Mesendoderm (in vitro differentiated cells): Measurements from ENCODE around the gene NTN3.
"Not testable (repeated sequence)": the region's sequence is repeated elsewhere in the genome, so short reads cannot be mapped to it uniquely, and the experiment has no call there.

ENCODE experiments used
- DNase-seq: peaks from one replicate; pipeline ENCODE4 v3.0.0; 2013
- H2AK5ac ChIP-seq: 2 replicates; pipeline ENCODE4 v1.6.1; 2013; ENCODE audit warnings: low read length, inconsistent platforms
- H2BK120ac ChIP-seq: 2 replicates; pipeline ENCODE4 v1.6.1; 2013; ENCODE audit warnings: low read depth, mild to moderate bottlenecking, low read length, moderate library complexity, mixed read lengths
- H2BK15ac ChIP-seq: replicated peaks from 2 replicates; pipeline ENCODE4 v1.6.1; 2013; ENCODE audit warnings: low read depth, mild to moderate bottlenecking, moderate library complexity
- H2BK5ac ChIP-seq: 2 replicates; pipeline ENCODE4 v1.6.1; 2013; ENCODE audit warnings: low read length, inconsistent platforms
- H3K18ac ChIP-seq: 2 replicates; pipeline ENCODE4 v1.6.1; 2013; ENCODE audit warnings: mild to moderate bottlenecking, low read length, mixed read lengths
- H3K23ac ChIP-seq: one replicate; pipeline ENCODE4 v1.6.1; 2013; ENCODE audit warnings: low read length
- H3K27ac ChIP-seq: 2 replicates; pipeline ENCODE4 v1.5.1; 2013; ENCODE audit warnings: low read depth, mild to moderate bottlenecking, inconsistent platforms, low read length, moderate library complexity
- H3K27me3 ChIP-seq: 2 replicates; pipeline ENCODE4 v1.6.1; 2013; ENCODE audit warnings: low read length, control low read depth, mild to moderate bottlenecking, inconsistent platforms; ENCODE audit not compliant: insufficient read depth, poor library complexity
- H3K36me3 ChIP-seq: 2 replicates; pipeline ENCODE4 v1.6.1; 2013; ENCODE audit warnings: low read length, inconsistent platforms; ENCODE audit not compliant: control insufficient read depth, insufficient read depth
- H3K4ac ChIP-seq: one replicate; pipeline ENCODE4 v1.6.1; 2013; ENCODE audit warnings: low read depth, mild to moderate bottlenecking, low read length, moderate library complexity
- H3K4me1 ChIP-seq: 2 replicates; pipeline ENCODE4 v1.6.1; 2013; ENCODE audit warnings: low read depth, low read length, inconsistent platforms; ENCODE audit not compliant: control insufficient read depth
- H3K4me2 ChIP-seq: 2 replicates; pipeline ENCODE4 v1.6.1; 2013; ENCODE audit warnings: low read length
- H3K4me3 ChIP-seq: 2 replicates; pipeline ENCODE4 v1.5.1; 2013; ENCODE audit warnings: mild to moderate bottlenecking, low read length
- H3K56ac ChIP-seq: one replicate; pipeline ENCODE4 v1.6.1; 2013; ENCODE audit warnings: low read length
- H3K79me1 ChIP-seq: 2 replicates; pipeline ENCODE4 v1.6.1; 2013; ENCODE audit warnings: low read length, inconsistent platforms
- H3K79me2 ChIP-seq: 2 replicates; pipeline ENCODE4 v1.6.1; 2013; ENCODE audit warnings: mild to moderate bottlenecking, low read length; ENCODE audit not compliant: control insufficient read depth, insufficient read depth
- H3K9ac ChIP-seq: 2 replicates; pipeline ENCODE4 v1.6.1; 2013; ENCODE audit warnings: low read length, inconsistent platforms
- H4K5ac ChIP-seq: one replicate; pipeline ENCODE4 v1.6.1; 2013; ENCODE audit warnings: low read length
- H4K8ac ChIP-seq: one replicate; pipeline ENCODE4 v1.6.1; 2013; ENCODE audit warnings: low read depth, mild to moderate bottlenecking, control low read depth, low read length, moderate library complexity
- WGBS: extraction: QIAGEN DNeasy Blood & Tissue Kit; methylation state at CpG from one replicate; pipeline ENCODE4 v1.1.7; 2013; ENCODE audit warnings: low lambda C conversion rate, missing lambda C conversion rate; ENCODE audit not compliant: insufficient coverage; ENCODE audit errors: extremely low coverage; 5-methylcytosine and 5-hydroxymethylcytosine counted together

Gene NTN3

DNA sequence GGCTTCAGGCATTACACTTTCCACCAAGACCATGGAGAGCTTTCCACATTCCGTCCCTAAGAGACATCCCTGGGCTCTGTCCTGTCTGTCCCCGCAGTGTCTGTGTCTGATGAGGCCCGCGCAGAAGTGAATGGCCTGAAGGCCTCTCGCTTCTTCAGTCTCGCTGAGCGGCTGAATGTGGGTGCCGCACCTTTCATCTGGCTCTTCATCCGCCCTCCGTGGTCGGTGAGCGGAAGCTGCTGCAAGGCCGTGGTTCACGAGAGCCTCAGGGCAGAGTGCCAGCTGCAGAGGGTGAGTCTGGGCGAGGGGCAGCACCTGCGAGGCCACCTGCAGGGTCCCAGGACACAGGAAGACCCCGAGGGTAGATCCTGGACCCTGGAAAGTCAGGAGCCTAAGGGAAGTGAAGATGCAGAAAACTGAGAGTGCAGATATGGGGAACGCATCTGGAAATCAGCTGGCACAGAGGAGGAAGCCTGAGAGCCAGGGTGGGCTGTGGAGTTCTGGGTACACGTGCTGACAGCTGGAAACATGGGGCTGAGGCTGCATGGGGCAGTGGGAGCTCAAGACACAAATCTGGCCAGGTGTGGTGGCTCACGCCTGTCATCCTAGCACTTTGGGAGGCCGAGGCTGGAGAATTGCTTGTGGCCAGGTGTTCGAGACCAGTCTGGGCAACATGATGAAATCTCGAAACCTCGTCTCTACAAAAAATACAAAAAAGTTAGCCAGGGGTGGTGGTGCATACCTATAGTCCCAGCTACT, 33.9 kb upstream of the NTN3 start:
- WGBS: no CpG with 5 or more reads among the region's 24 CpGs
- H2BK5ac ChIP-seq: no peak overlapping the region
- H3K4ac ChIP-seq: no peak overlapping the region
- peaks cover 5% of the 10 kb centered on the region for H3K79me1 ChIP-seq
- H3K27me3 ChIP-seq: no peaks in the 10 kb centered on the region
- no peak overlapping the region for H2AK5ac ChIP-seq
- no peak overlapping the region for H3K18ac ChIP-seq
- no peak overlapping the region for H3K4me2 ChIP-seq
- no peak overlapping the region for H3K4me3 ChIP-seq
- H3K56ac ChIP-seq: no peak overlapping the region
- no peak overlapping the region for H2BK120ac ChIP-seq
- H4K5ac ChIP-seq: no peak overlapping the region
- peaks cover 29% of the 10 kb centered on the region for H3K36me3 ChIP-seq
- H2BK15ac ChIP-seq: no peak overlapping the region
- H3K79me2 ChIP-seq: no peaks in the 10 kb centered on the region
- H3K27ac ChIP-seq: no peak overlapping the region
- no peak overlapping the region for H3K23ac ChIP-seq
- no peaks in the 10 kb centered on the region for H3K4me1 ChIP-seq
- H4K8ac ChIP-seq: no peak overlapping the region
- no peak for DNase-seq
- H3K9ac ChIP-seq: no peak overlapping the region

DNA sequence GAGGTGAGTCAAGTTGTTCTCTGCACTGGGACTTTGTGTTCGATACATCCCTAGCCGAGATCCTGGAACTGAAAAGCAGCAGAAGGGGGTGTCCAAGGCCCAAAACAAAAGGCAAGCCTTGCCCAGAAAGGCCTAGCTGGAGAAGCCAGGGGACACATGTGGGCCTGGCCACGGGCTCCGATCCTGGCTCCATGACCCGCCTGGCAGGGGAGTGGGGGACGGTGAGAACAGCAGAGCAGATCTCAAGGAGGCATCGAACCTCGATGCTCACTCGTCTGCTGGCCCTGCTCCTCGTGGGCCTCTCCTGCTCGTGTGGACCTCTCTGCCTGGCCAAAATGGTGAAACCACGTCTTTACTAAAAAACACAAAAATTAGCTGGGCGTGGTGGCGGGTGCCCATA, 33.0 kb upstream of the NTN3 start:
- H3K27me3 ChIP-seq: no peaks in the 10 kb centered on the region
- H3K18ac ChIP-seq: no peak overlapping the region
- H3K36me3 ChIP-seq: peaks cover 20% of the 10 kb centered on the region
- H4K5ac ChIP-seq: no peak overlapping the region
- H3K56ac ChIP-seq: no peak overlapping the region
- peaks cover under 1% of the 10 kb centered on the region for H3K79me1 ChIP-seq
- H3K9ac ChIP-seq: no peak overlapping the region
- H3K23ac ChIP-seq: no peak overlapping the region
- H3K79me2 ChIP-seq: no peaks in the 10 kb centered on the region
- H2AK5ac ChIP-seq: no peak overlapping the region
- H2BK120ac ChIP-seq: no peak overlapping the region
- no peak overlapping the region for H4K8ac ChIP-seq
- no peak for DNase-seq
- no peaks in the 10 kb centered on the region for H3K4me1 ChIP-seq
- no peak overlapping the region for H3K27ac ChIP-seq
- no peak overlapping the region for H3K4ac ChIP-seq
- H3K4me3 ChIP-seq: no peak overlapping the region
- H3K4me2 ChIP-seq: no peak overlapping the region
- H2BK15ac ChIP-seq: no peak overlapping the region
- WGBS: no CpG with 5 or more reads among the region's 14 CpGs
- H2BK5ac ChIP-seq: no peak overlapping the region

DNA sequence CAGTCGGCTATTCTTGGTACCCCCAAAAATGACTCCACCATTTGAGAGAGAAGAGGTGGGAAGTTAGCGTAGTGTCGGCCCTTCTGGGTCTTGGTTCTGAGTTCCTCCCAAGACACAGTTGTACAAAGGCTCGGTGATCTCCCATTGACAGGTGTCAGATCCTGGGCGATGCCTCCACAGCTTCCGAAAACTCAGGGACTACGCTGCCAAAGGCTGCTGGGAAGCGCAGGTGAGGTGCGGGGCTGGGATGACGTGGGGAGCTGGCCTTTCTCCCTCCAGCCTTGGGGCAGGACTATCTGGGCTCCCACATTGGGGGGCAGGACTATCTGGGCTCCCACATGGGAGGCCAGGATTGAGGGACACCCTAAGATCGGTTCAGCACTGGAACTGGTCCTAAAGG, 31.5 kb upstream of the NTN3 start:
- Histone ChIP-seq H3K4me2 (no peak overlapping the region), H3K56ac (no peak overlapping the region), H3K27me3 (no peaks in the 10 kb centered on the region), H4K8ac (no peak overlapping the region), H2BK15ac (no peak overlapping the region), H2BK5ac (no peak overlapping the region), H3K18ac (no peak overlapping the region), H3K4me1 (no peaks in the 10 kb centered on the region), H3K4ac (no peak overlapping the region), H3K9ac (no peak overlapping the region), H3K36me3 (peaks cover 23% of the 10 kb centered on the region), H3K79me1 (no peaks in the 10 kb centered on the region), H3K27ac (no peak overlapping the region), H3K4me3 (no peak overlapping the region), H4K5ac (no peak overlapping the region), H2BK120ac (no peak overlapping the region), H3K23ac (no peak overlapping the region), H2AK5ac (no peak overlapping the region), H3K79me2 (no peaks in the 10 kb centered on the region)
- no peak for DNase-seq
- no CpG with 5 or more reads among the region's 11 CpGs for WGBS

DNA sequence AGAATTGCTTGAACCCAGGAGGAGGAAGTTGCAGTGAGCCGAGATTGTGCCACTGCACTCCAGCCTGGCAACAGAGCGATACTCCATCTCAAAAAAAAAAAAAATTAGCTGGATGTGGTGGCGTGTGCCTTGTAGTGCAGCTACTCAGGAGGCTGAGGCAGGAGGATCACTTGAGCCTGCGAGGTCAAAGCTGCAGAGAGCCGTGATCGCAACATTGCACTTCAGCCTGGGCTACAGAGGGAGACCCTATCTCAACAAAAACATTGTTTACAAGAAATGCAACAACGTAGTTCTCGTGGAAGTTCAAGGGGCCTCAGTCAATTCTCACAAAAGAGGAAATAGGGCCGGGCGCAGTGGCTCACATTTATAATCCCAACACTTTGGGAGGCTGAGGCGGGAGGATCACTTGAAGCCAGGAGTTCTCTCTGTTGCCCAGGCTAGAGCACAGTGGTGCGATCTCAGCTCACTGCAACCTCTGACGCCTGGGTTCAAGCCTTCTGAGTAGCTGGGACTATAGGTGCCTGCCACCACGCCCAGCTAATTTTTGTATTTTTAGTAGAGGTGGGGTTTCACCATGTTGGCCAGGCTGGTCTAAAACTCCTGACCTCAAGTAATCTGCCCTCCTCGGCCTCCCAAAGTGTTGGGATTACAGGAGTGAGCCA, 29.8 kb upstream of the NTN3 start:
- H2BK120ac ChIP-seq, H3K4me3 ChIP-seq, H3K9ac ChIP-seq, H2AK5ac ChIP-seq, H3K18ac ChIP-seq, H2BK15ac ChIP-seq, H3K23ac ChIP-seq, H3K27ac ChIP-seq, H4K5ac ChIP-seq, H3K4me1 ChIP-seq, H4K8ac ChIP-seq, H3K4ac ChIP-seq, H3K27me3 ChIP-seq, H3K56ac ChIP-seq, H3K79me1 ChIP-seq, H3K79me2 ChIP-seq, H2BK5ac ChIP-seq, DNase-seq, H3K4me2 ChIP-seq: not testable (repeated sequence)
- no CpG with 5 or more reads among the region's 15 CpGs for WGBS
- peaks cover 28% of the 10 kb centered on the region for H3K36me3 ChIP-seq

DNA sequence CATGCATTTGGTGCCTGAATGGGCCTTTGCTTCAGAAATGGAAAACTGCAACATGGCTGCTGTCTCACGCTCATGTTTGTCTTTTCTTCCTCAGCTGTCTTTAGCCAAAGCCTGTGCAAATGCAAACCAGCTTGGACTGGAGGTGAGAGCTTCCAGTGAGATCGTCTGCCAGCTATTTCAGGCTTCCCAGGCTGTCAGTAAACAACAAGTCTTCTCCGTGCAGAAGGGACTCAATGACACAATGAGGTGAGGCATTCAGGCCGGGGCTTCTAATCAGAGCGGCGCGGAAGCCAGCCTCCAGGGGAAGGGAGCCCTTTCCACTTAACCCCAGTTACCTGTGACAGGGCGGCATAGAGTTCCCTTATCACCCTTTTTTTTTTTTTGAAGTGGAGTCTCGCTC, 27.5 kb upstream of the NTN3 start:
- Histone ChIP-seq H3K36me3 (peaks cover 25% of the 10 kb centered on the region), H3K18ac (no peak overlapping the region), H2AK5ac (no peak overlapping the region), H2BK120ac (no peak overlapping the region), H3K4me1 (no peaks in the 10 kb centered on the region), H3K4me3 (no peak overlapping the region), H3K4ac (no peak overlapping the region), H3K79me2 (no peaks in the 10 kb centered on the region), H4K5ac (no peak overlapping the region), H2BK15ac (no peak overlapping the region), H3K27me3 (no peaks in the 10 kb centered on the region), H3K4me2 (no peak overlapping the region), H3K56ac (no peak overlapping the region), H3K79me1 (no peaks in the 10 kb centered on the region), H3K9ac (no peak overlapping the region), H3K23ac (no peak overlapping the region), H2BK5ac (no peak overlapping the region), H3K27ac (no peak overlapping the region), H4K8ac (no peak overlapping the region)
- DNase-seq: no peak
- whole genome bisulfite sequencing: no CpG with 5 or more reads among the region's 9 CpGs
